Ovary (tissue), 9 donors: ENCODE data around the gene ATP8B3. TPM values are rescaled to one million over a fixed set of nuclear protein-coding genes. Genes with fewer than 3 reads are reported as not detected.

ENCODE experiments used
- DNase-seq, 5 donors: peaks; one replicate each; pipeline ENCODE4 v3.0.0-alpha.2; 2019 to 2020
- H3K27ac ChIP-seq, 2 donors: fragments of 200-600 bp; one replicate each; pipeline versions ENCODE4 v1.5.1 to v1.8.0; 2019 to 2022
- H3K27me3 ChIP-seq: fragments of 200-600 bp; one replicate; pipeline ENCODE4 v1.8.0; 2022
- H3K36me3 ChIP-seq: fragments of 200-600 bp; sonication (generic); one replicate; pipeline ENCODE4 v1.5.1; 2019
- H3K4me1 ChIP-seq: one replicate; pipeline ENCODE4 v1.8.1; 2013; ENCODE audit warnings: mild to moderate bottlenecking, moderate library complexity; ENCODE audit not compliant: insufficient read depth
- H3K4me3 ChIP-seq: fragments of 200-600 bp; sonication (generic); one replicate; pipeline ENCODE4 v1.5.1; 2017
- H3K9me3 ChIP-seq, 2 donors: fragments of 200-600 bp in 1 of 2; sonication (generic) in 1 of 2; one replicate each; pipeline versions ENCODE4 v1.5.1 to v1.8.1; 2013 to 2019; ENCODE audit warnings: mild to moderate bottlenecking in 1 of 2, moderate library complexity in 1 of 2
- EP300 ChIP-seq: sonication (generic); formaldehyde crosslinking; IDR thresholded peaks from one replicate; pipeline ENCODE4 v1.6.1; 2017; ENCODE audit warnings: antibody characterized with exemption
- POLR2A ChIP-seq: fragments of 450-650 bp; IDR thresholded peaks from one replicate; pipeline ENCODE4 v1.6.1; 2017; ENCODE audit warnings: antibody characterized with exemption, mild to moderate bottlenecking, moderate library complexity
- WGBS, 3 donors: extraction: QIAGEN DNeasy Blood & Tissue Kit in 1 of 3; methylation state at CpG; one replicate each; pipeline versions ENCODE4 v1.1.5 to v1.1.7; 2013 to 2017; 5-methylcytosine and 5-hydroxymethylcytosine counted together
- intact Hi-C, 4 donors: fragments of 100-400 bp; cut with DNase I; formaldehyde crosslinking; loops; one replicate each; pipeline versions ENCODE4 v1.11.0 to v1.15.1; 2022 to 2023
- polyA plus RNA-seq, 2 donors: library from polyadenylated mRNA; stranded (reverse); fragments of 200-250 nt in 1 of 2; fragments of 350-450 nt in 1 of 2; fragmentation: Illumina TruSeq in 1 of 2; extraction: RNeasy Lipid Tissue Mini Kit (QIAGEN cat#74804) in 1 of 2; gene quantifications; one replicate each; pipeline ENCODE4 v1.2.3, GENCODE V29; 2013 to 2014
- total RNA-seq, 7 donors: library from RNA; depleted of rRNA in 2 of 7; stranded (reverse); fragments of >200 nt in 2 of 7; fragmentation: NEBNext Ultra II Directional in 3 of 7; extraction: Animal tissue kit (Norgen Biotek cat#: 25700) in 3 of 7; gene quantifications; one replicate each; pipeline versions ENCODE4 v1.1.0 to v1.2.4, GENCODE V29; 2016 to 2023
- TF ChIP-seq, protein P1 (sequence below), 3 donors: fragments of 450-650 bp in 2 of 3; fragments of 200-600 bp in 1 of 3; IDR thresholded peaks; one replicate each; pipeline versions ENCODE4 v1.5.1 to v1.8.0; 2016 to 2022; ENCODE audit warnings: antibody characterized with exemption in 3 of 3, mild to moderate bottlenecking in 1 of 3
- donor health status: DM: no; HTN: no; CAD: no; lungs with moderate emphysema.
- donor health status: DM: no; HTN: no; CAD: no.
- donor health status: Bipolar disorder and iron deficiency.
- donor health status: DM: yes; HTN: yes; CAD: no.
- donor health status: DM: no; HTN: no; CAD: no.
- donor health status: DM: yes; HTN: yes; CAD: no.

Gene ATP8B3
- total and polyA plus RNA-seq, 9 donors = 0.72 to 3.2 (median 1.5) TPM

DNA sequence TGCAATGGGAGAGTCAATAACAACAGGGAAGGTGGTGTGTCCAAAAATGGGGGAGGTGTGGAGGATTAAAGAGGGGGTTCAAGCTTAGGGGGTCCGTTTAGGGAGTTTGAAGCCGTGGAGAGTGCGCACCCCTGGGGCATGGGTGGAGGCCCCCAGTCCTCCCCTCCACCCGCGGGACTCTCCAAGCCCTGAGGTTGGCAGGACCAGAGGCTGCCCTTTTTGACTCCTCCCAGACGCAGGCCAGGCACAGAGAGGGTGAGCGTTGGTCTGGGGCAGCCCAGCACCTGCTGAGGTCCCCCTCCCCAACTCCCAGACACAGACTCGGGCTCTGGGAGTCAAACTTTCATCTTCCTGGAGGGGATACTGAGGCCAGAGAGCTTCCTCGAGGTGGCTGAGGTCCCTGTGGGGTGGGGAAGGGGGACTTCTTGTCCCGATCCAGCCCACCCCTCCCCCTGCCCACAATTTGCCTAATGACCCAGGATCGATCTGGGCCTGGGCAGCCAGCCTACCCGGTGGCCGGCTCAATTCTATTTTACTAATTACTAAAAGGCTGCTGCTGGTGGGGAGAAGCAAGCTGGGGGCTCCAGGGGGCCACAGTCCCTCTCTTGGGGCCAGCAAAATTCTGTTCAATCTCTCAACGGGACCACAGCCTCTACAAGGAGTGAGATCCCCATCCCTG is 61.6 kb downstream of the ATP8B3 start:
- Histone ChIP-seq H3K9me3 (no peaks in the 10 kb centered on the region), H3K36me3 (no peaks in the 10 kb centered on the region), H3K27ac (no peak overlapping the region), H3K4me3 (no peak overlapping the region), H3K27me3 (no peaks in the 10 kb centered on the region), H3K4me1 (peaks cover 2% of the 10 kb centered on the region)
- no peak for DNase-seq
- intact Hi-C loops = no loop called here
- TF ChIP-seq EP300 (no peak), POLR2A (no peak)
- TF ChIP-seq, protein P1, sequence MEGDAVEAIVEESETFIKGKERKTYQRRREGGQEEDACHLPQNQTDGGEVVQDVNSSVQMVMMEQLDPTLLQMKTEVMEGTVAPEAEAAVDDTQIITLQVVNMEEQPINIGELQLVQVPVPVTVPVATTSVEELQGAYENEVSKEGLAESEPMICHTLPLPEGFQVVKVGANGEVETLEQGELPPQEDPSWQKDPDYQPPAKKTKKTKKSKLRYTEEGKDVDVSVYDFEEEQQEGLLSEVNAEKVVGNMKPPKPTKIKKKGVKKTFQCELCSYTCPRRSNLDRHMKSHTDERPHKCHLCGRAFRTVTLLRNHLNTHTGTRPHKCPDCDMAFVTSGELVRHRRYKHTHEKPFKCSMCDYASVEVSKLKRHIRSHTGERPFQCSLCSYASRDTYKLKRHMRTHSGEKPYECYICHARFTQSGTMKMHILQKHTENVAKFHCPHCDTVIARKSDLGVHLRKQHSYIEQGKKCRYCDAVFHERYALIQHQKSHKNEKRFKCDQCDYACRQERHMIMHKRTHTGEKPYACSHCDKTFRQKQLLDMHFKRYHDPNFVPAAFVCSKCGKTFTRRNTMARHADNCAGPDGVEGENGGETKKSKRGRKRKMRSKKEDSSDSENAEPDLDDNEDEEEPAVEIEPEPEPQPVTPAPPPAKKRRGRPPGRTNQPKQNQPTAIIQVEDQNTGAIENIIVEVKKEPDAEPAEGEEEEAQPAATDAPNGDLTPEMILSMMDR (IDR thresholded peaks at IDR 0.05) = no peak
- WGBS, 3 donors = 1 to 3% (median 1%) methylated on average over 14 of the region's 14 CpGs

DNA sequence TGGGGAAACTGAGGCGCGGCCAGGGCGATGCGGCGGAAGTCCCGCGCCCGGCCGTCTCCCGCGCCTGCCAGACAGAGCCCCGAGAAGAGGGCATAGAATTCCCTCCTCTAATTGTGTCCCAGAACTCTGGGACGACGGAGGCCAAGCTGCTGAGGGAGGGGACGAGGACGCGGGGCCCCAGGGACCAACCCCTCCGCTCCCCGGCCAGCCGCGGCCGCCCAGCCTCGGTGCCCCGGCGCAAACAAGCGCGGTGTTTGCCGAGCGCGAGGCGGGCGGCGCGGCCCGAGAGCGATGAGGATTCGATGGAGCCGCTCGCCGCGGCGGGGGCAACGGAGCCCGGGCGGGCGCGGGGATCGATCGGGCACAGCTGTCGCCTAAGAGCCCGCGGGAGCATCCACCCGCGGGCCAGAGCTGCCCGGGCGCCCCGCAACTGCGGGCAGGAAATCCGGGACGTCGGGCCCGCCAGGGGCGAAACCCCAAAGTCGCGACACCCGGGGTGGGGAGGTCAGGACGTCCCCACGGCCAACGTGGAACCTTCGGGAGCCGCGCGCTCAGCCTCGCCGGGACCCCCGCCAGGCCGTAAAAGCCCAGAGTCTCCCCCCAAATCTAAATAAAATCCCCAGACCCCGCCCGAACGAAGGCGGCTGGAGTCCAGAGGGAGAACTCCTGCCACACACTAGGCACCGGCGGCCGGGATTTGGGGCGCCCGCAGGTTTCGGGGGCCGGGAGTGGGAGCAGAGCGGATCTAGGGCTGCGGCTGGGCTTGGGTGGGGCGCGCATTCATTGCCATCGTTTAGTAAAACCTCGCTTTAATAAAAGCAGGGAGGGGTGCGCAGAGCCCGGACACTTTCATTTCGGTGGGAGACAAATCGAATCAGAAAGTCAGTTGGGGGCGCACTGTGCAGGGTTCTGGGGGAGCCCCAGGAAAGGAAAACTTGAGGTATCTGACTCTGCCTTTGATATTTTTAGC is 62.4 kb downstream of the ATP8B3 start:
- intact Hi-C loops = no loop called here
- H3K4me1 ChIP-seq = peaks cover 2% of the 10 kb centered on the region
- 1 to 2% (median 2%) methylated on average over 72 to 99 of the region's 99 CpGs for WGBS, 3 donors

DNA sequence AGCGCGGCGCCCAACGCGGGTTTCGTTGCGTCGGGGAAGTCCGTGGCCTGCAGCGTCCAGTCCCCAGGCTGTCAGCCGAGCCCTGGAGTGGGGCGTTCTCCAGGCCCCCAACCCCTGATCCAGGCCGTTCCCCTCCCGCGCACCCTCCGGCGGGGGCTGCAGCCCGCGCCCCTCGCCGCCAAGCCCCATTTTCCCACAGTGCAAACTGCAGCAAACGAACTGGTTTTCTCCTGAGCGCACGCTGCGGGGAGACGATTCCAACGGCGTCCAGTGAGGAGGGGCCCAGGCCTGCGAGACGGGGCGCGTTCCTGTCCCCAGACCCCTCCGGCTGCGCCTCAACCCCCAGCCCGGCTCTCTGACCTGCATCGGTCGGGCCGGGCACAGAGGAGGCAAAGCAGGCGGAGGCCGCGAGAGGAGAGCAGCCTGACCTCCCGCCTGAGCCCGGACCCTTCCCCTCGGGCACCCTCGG is 63.2 kb downstream of the ATP8B3 start:
- H3K4me3 ChIP-seq = no peak overlapping the region

More for the DNA sequence above, 62.4 kb downstream of the ATP8B3 start:
- no peaks in the 10 kb centered on the region for H3K36me3 ChIP-seq
- TF ChIP-seq POLR2A = no peak
- TF ChIP-seq, protein P1 (IDR thresholded peaks at IDR 0.05) = no peak
- TF ChIP-seq EP300 = no peak
- no peak overlapping the region for H3K27ac ChIP-seq
- no peak for DNase-seq
- peaks cover 4% of the 10 kb centered on the region for H3K27me3 ChIP-seq
- no peaks in the 10 kb centered on the region for H3K9me3 ChIP-seq
- no peak overlapping the region for H3K4me3 ChIP-seq

More for the DNA sequence above, 63.2 kb downstream of the ATP8B3 start:
- WGBS, 3 donors = 1 to 2% (median 1%) methylated on average over 35 to 45 of the region's 45 CpGs
- intact Hi-C loops = no loop called here
- H3K4me1 ChIP-seq = peaks cover 2% of the 10 kb centered on the region
- H3K27me3 ChIP-seq = peaks cover 4% of the 10 kb centered on the region
- no peaks in the 10 kb centered on the region for H3K36me3 ChIP-seq
- H3K27ac ChIP-seq = no peak overlapping the region
- no peak for TF ChIP-seq EP300
- TF ChIP-seq, protein P1 (IDR thresholded peaks at IDR 0.05) = no peak
- no peak for DNase-seq
- no peaks in the 10 kb centered on the region for H3K9me3 ChIP-seq
